Measurements from ENCODE around the gene ADAM33.

- TF ChIP-seq CTCF (conservative IDR thresholded peaks at IDR 0.05; ENCODE audit: low read length) (no peak), EZH2phosphoT487 (IDR thresholded peaks at IDR 0.05; ENCODE audit: borderline replicate concordance) (no peak)
These were observed 2.7 kb downstream of the ADAM33 start for GRCh38 chr20:3678856-3679720.
